ENCODE results near the gene PEG3.
A peak's percentile ranks its signal among the peaks of the same experiment; 100 is the strongest.

PEG3 gene

GRCh38 chr19:56838909-56839651, 1.4 kb downstream of the PEG3 start:
- peak; percentile 99 for DNase-seq

- DNase-seq = peak; percentile 83
Observed at GRCh38 chr19:56838024-56838908, 2.3 kb downstream of the PEG3 start.

GRCh38 chr19:56837492-56838023, 3.0 kb downstream of the PEG3 start:
- DNase-seq = peak; percentile 86

- no peak for DNase-seq
Observed at GRCh38 chr19:56837004-56837403, 3.5 kb downstream of the PEG3 start.

- DNase-seq = no peak
Observed at GRCh38 chr19:56836059-56836458, 4.5 kb downstream of the PEG3 start.

GRCh38 chr19:56835401-56835800, 5.1 kb downstream of the PEG3 start:
- DNase-seq = no peak

GRCh38 chr19:56834564-56835375, 5.8 kb downstream of the PEG3 start:
- DNase-seq = no peak

- no peak for DNase-seq
Observed at GRCh38 chr19:56832352-56832928, 8.1 kb downstream of the PEG3 start.

GRCh38 chr19:56831255-56831654, 9.3 kb downstream of the PEG3 start:
- no peak for DNase-seq

- no peak for DNase-seq
Observed at GRCh38 chr19:56829596-56829995, 10.9 kb downstream of the PEG3 start.

- no peak for DNase-seq
Observed at GRCh38 chr19:56827708-56828107, 12.8 kb downstream of the PEG3 start.

- no peak for DNase-seq
Observed at GRCh38 chr19:56823956-56824355, 16.6 kb downstream of the PEG3 start.

GRCh38 chr19:56823417-56823816, 17.1 kb downstream of the PEG3 start:
- no peak for DNase-seq

GRCh38 chr19:56822755-56823154, 17.8 kb downstream of the PEG3 start:
- DNase-seq = no peak

GRCh38 chr19:56821675-56822074, 18.9 kb downstream of the PEG3 start:
- DNase-seq = no peak

- DNase-seq = no peak
Observed at GRCh38 chr19:56821209-56821608, 19.3 kb downstream of the PEG3 start.

GRCh38 chr19:56819166-56819565, 21.4 kb downstream of the PEG3 start:
- no peak for DNase-seq

GRCh38 chr19:56814656-56815055, 25.9 kb downstream of the PEG3 start:
- DNase-seq = no peak

- no peak for DNase-seq
Observed at GRCh38 chr19:56813531-56813930, 27.0 kb downstream of the PEG3 start.

GRCh38 chr19:56811480-56811879, 29.0 kb downstream of the PEG3 start:
- no peak for DNase-seq

- DNase-seq = no peak
Observed at GRCh38 chr19:56810260-56810659, 30.3 kb downstream of the PEG3 start.

- DNase-seq = no peak
Observed at GRCh38 chr19:56808717-56809392, 31.7 kb downstream of the PEG3 start.

Data from midbrain (tissue), 1 donor.